HG03139 (cell line): ENCODE data around the gene CRYBG1.

Experiments used
- ATAC-seq: cut with Tn5 transposase; IDR thresholded peaks from one replicate; pipeline ENCODE4 v1.9.1; 2021; ENCODE audit not compliant: unreplicated experiment

CRYBG1 gene

DNA sequence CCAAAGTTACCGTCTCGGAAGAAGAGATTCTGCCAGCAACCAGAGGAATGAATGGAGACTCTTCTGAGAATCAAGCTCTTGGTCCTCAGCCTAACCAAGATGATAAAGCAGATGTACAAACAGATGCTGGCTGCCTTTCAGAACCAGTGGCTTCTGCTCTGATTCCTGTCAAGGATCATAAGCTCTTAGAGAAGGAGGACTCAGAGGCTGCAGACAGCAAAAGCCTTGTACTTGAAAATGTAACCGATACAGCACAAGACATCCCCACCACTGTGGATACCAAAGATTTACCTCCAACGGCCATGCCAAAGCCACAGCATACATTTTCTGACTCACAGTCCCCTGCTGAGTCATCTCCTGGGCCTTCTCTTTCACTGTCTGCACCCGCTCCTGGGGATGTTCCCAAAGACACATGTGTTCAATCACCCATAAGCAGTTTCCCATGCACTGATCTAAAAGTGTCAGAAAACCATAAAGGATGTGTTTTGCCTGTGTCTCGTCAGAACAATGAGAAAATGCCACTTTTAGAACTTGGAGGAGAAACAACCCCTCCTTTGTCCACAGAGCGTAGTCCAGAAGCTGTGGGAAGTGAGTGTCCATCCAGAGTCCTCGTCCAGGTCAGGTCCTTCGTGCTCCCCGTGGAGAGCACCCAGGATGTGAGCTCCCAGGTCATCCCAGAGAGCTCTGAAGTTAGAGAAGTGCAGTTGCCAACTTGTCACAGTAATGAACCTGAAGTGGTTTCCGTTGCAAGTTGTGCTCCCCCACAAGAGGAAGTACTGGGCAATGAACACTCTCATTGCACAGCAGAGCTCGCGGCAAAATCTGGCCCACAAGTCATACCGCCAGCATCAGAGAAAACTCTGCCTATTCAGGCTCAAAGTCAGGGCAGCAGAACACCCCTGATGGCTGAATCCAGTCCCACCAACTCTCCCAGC is 159.2 kb downstream of the CRYBG1 start:
- peak; percentile 45 for ATAC-seq

DNA sequence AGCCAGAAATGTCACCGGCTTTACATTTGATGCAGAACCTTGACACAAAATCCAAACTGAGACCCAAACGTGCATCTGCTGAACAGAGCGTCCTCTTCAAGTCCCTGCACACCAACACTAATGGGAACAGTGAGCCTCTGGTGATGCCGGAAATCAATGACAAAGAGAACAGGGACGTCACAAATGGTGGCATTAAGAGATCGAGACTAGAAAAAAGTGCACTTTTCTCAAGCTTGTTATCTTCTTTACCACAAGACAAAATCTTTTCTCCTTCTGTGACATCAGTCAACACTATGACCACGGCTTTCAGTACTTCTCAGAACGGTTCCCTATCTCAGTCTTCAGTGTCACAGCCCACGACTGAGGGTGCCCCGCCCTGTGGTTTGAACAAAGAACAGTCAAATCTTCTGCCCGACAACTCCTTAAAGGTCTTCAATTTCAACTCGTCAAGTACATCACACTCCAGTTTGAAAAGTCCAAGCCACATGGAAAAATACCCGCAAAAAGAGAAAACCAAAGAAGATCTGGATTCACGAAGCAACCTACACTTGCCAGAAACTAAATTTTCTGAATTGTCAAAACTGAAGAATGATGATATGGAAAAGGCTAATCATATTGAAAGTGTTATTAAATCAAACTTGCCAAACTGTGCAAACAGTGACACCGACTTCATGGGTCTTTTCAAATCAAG is 160.3 kb downstream of the CRYBG1 start:
- ATAC-seq: peak; percentile 44

DNA sequence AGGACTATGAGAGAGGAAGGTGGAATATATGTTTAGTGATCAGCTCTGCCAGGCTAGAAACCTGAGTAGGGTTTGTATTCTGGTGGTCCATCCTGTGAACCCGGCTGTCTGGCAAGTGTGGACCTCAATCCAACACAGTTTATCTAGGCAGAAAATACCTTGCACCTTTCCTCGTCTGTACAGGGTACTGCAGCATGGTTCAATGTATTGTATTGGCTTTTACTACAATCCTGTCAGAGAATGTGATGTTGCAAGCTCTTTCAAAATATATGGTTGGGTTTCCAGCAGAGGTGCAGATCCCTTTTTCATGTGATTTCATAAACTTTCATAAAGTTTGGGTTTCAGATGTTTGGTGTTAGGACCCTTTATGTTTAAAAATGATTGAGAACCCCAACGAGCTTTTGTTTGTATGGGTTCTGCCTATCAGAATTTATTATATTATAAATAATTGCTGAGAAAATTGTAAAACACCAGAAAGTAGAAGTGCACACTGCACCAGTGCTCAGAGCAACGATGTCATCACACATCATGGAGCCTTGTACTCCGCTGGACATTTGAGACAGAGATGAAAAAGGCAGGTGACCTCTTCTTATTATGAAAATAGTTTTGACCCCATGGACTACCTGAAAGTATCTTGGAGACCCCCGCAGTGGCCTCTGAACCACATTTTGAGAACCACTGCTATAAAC is 162.2 kb downstream of the CRYBG1 start:
- ATAC-seq: no peak

DNA sequence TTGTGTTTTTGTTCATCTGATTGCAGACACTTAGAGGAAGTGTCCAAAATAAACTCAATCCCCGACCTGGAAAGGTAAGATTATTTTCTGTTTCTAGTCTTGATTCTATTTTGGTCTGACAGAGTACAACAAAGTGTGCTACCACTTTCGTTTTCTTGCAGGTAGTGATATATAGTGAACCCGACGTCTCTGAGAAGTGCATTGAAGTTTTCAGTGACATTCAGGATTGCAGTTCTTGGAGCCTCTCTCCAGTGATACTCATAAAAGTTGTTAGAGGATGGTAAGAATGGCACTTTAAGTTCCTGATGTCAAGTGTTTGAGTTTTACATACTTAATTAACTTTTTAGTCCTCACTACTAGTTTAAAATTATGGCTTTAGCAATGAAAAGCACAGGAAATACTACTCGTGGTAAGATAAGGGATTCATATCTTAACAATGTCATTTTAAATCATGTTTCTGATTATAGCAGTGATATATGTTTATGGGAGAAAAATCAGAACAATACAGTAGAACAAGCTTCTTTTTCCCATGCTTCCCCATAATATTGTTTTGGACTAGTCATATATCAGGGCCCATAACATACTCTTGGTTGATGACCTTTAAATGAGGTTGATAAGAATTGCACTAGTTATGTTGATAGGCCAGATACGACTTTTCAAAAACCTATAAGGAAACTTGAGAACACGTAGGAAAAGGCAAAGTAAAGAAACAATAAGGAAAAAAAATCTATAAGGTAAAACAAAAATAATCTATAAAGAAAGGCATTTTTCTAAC is 164.8 kb downstream of the CRYBG1 start:
- ATAC-seq: peak; percentile 39

DNA sequence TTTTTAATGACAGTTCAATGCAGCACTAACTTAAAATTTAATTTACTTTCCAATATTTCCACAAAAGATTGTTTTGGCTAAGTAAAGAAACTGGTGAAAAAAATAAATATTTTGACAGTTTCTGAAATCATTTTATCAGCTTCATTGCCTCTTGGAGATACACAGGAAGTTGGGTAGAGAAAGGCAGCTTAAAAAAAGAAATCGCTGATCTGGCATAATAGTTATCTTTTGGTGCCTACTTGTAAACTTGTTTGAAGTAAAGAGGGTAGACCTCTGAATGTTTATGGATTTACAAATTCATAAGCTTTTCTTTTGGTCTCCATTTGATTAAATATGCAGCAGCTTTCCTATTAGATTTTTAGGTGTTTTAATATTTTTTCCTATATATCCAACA is 165.4 kb downstream of the CRYBG1 start:
- ATAC-seq: no peak

DNA sequence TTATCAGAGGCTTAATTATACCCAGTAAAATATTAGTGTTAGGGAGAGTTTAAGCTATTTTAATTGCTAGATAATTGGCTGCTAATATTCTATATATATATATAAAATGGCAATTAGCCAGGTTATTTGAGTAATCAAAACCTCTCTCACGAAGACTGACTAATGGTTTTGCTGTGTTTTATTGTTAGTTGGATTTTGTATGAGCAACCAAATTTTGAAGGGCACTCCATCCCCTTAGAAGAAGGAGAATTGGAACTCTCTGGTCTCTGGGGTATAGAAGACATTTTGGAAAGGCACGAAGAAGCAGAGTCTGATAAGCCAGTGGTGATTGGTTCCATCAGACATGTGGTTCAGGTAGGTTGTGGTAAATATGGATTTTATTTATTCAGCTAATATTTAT is 166.6 kb downstream of the CRYBG1 start:
- no peak for ATAC-seq

DNA sequence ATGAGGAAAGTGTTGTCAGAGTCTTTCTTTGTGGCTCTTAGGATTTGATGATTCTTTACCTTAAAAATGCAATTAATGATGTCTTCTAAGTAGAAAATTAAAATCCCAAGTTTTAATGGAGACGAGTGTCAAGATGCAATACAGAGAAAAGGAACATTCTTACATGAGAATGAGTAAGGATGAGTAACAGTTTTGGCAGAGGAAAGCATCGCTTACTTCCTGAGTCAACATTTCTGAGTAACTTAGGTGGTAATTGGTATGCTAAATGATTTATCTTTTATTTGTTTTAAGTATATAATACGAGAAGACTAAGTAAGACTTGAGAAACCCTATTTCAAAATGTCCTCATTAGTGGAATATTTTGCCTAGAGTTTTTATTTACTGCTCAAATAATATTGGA is 167.5 kb downstream of the CRYBG1 start:
- ATAC-seq: no peak

DNA sequence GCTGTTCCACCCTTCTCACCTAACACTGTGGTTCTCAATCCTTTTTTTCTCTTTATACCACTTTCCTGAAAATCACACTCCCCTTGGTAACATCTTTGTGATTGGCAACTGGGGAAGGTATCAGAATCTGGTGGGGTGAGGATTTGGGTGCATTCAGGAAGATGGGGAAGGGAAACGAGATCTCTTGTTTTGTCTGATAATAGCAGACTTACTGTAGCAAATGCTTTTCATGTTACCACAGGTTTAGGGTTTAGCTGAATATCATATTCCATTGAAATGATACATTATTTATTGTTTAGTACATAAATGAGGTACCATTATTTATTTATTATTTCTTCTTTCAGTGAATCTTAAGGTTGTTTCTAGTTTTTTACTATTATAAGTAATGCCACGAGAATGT is 168.0 kb downstream of the CRYBG1 start:
- ATAC-seq: no peak

DNA sequence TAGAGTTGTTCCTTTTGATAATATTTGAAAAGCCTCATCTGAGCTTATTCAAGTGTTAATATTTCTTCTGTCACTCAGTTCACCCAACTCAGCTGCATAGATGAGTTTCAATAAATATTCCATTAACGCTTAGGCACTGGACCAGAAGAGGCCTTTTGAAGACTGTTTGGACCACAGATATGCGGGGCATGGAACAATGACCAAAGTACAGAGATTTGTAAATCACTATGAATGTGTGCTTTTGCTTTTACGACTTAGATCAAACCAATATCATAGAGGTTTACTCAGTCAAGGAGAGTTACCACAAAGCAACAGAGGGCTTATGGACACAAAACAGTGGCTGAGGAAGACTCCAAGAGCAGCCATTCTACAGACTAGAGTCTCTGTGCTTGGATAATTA is 168.9 kb downstream of the CRYBG1 start:
- no peak for ATAC-seq

DNA sequence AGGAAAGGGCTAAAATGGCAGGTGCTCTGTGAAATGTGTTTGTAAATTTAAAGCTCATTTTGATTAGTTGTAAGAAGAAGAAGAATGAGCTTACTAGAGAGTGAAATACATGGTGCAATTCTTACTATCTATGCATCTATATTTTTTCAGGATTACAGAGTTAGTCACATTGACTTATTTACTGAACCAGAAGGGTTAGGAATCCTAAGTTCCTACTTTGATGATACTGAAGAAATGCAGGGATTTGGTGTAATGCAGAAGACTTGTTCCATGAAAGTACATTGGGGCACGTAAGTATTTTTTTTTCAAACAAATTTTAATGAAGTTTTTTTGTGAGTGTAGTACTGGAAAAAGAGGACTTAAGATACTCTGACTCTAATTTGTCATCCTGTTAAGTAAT is 169.5 kb downstream of the CRYBG1 start:
- no peak for ATAC-seq

DNA sequence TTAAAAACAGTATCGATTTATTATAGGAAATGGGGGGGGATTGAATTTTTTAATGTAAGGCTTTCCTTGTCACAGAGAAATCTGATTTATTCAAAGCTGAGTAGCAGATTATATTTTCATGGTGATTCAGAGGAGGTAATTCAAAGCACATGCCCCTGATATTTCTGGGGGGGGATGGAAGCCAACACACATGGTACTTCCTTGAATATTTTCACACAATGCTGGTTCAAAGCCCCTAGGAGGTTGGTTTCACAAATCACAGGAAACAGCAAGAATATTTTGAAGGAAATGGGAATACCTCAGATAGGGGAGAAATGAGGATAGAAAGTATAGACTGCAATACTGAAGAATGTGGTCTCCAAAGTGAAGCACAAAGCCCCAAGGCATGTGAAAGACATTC is 170.0 kb downstream of the CRYBG1 start:
- no peak for ATAC-seq

DNA sequence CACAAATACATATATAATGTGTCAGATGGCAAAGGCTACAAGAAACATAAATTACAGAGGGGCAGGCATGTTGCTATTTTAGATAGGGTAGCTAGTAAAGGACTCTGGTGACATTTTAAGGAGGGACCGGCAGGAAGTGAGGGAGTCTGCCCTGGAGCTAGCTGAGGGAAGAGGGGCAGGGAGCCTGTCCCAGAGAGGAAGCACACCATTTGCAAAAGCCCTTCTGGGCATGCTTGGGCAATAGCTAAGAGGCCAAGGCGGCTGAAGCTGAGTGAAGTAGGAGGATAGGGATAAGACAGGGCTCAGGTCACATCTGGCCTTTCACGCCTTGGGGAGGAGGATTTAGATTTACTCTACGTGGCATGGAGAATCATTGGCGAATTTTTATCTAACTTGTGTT is 172.5 kb downstream of the CRYBG1 start:
- no peak for ATAC-seq

DNA sequence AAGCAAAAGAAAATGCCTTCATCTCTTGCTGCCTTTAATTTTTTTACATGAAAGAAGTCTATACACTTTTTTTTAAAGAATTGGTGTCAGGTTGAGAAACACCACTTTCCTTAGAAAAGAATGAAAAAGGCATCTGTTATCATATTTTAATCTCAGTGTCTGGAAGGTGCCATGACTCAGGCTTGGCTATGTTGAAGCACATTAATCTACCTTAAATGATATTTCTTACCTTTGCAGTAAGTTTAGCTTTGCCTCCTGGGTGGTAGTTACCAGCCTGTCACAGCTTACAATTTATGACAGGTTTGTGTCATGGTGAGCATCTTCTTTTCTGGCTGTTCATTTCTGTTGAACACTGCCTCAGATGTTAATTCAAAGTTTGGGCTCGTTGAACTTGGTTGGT is 173.5 kb downstream of the CRYBG1 start:
- no peak for ATAC-seq

DNA sequence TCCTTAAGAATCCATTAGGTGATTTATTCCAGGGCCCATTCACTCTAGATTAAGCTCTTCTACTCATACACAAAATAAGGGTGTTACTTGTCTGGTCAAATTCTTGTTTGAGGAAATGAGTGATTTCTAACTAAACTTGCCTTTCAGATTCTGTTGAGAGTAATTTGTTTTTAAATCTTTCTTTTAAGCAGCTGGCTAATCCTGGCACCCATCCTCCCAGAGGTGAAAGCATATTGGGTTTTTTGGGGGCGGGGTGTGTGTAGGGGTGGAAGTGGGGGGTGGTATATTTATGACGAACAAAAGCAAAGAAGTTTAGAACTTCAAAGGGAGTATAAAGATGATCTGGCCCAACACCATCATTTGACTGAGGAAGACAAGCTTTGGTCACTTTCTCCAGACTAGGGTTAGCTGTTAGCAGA is 174.1 kb downstream of the CRYBG1 start:
- ATAC-seq: no peak

DNA sequence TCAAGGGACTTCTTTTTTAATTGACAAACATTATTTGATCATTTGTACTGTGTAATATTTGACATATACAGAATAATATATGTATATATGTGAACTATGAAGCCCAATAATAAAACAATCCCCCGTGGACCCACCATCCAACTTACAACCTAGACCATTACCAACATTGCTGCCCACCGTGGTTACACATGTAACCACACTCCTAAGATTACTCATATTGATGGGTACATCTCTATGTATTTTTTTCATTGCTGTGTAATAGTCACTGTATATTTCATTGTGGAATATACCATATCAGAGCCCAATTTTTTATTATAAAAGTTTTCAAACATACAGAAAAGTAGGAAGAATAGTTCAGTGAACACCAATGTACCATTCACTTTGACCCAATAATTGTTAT is 174.5 kb downstream of the CRYBG1 start:
- no peak for ATAC-seq

DNA sequence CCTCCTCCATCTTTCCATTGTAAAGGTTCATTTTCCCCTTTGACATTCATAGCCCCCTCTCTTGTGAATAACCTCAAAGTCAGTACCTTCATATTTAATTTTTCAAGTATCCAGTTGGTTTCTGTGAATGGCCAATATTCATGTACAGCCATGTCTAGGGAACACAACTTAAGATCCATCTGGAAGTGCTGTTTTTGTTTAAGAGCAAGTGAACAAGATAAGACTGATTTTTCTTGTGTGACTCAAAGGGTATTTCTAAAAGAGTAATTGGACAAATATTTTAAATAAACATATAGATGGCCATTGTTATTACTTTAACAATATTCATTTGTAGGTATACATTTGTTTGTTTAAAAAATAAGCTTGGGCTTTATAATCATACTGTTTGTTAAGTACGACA is 175.8 kb downstream of the CRYBG1 start:
- ATAC-seq: no peak

DNA sequence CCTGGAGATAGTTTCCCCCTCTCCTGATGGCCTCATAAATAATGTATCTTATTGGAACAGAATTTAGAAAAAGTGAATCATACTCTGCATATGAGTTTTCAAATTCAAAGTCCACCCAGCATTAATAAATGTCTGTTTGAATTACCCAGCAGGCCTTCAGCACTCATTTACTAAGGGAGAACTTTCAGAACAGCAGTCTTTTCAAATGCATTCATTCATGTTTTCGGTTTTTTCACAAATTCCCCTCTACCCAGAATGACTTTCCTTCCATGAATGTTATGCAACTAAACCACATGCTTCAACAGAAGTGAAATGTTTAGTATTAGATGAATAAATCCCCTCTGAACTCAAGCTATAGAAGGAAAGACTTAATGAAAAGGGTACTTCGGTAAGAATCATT is 176.3 kb downstream of the CRYBG1 start:
- ATAC-seq: no peak

DNA sequence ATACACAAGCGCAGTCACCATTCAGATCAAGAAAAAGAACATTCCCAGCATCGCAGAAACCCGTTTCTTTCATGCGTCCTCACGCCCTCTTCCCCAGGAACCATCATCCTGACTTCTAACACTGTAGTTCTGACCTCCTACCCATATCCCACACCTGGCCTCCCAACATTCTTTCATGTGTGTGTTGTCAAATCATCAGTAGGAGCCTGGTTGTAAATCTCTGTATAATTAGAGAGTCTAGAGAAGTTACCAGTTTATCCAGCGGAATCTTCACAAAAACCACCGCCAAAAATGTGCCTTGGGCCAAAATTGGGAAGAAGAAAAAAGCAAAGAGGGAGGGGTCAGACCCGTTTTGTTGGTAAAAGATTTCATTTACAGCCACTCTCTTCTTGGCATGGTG is 177.1 kb downstream of the CRYBG1 start:
- ATAC-seq: no peak

DNA sequence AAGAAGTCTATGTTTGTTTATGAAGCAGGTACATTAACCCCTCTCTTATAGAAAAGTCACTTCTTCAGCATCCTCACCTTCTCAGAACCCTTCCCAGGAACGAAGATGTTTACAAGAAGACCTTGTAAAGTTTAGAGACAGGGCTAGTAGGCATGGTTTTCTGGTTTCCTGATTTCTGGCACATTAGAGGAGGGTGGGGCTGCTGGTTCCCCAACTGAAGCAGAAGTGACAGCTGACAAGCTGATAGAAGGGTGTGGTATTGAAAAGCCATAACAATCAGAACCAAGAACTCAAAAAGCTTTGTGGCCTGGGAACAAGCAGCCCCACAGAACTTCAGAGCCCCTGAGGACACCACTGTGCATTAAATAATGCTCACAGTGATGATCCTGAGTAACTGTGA is 177.6 kb downstream of the CRYBG1 start:
- ATAC-seq: no peak

DNA sequence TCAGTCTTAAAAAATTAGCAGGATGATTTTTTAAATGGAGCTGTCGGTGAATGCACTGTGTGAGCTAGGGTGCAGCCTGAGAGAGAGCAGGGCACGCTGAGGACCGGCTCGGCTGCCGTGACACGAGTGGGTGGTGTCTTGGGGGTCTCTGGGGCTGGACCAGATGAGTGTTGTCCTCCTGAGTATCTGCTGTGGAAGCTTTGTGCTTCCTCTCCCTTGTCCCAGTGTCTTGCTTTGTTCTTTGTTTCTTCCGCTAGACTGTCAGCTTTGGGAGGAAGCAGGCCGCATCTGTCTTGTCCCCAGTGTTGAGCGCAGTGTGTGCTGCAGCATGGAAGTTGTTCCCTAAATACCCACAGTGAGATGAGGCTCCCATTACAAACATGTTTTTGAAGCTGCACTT is 179.4 kb downstream of the CRYBG1 start:
- no peak for ATAC-seq

DNA sequence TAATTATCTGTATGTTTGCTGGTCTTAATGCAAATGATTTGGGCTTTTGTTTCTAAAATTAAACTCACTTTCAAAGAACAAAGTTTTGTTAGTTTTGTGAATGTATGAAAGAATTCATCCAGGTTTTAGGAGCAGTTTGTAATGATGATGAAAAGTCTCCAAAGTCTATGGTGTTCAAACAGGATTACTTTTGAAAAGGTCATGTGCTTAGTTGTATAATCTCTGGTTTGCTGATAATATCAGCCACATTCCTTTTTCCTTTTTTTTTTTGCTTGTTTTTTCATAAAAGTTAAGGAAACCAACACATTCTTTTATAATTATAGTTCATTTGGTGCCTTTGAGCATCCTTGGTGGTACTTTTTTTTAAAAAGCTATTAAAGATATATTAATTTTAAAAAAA is 179.9 kb downstream of the CRYBG1 start:
- ATAC-seq: no peak
